ENCODE data around the gene BABAM2.

BABAM2 gene

GRCh38 chr2:28150236-28150915 lies 259.8 kb downstream of the BABAM2 start:
- no peak overlapping the region for H3K27ac ChIP-seq (ENCODE audit: low read length)
- no peak for ATAC-seq (ENCODE audit: insufficient read depth, low read depth)
- no peak for TF ChIP-seq EZH2 (IDR thresholded peaks at IDR 0.05; ENCODE audit: borderline replicate concordance, low read depth, low read length, severe bottlenecking)
- no peak for TF ChIP-seq CTCF (IDR thresholded peaks at IDR 0.05; ENCODE audit: borderline replicate concordance, extremely low read depth, low read length, poor library complexity, severe bottlenecking)
- H3K4me2 ChIP-seq (ENCODE audit: insufficient read depth, low read length), result no peak overlapping the region
- DNase-seq, result no peak
- H3K4me3 ChIP-seq (ENCODE audit: low read depth in 1 of 2, low read length in 2 of 2), result no peak overlapping the region
- no peak overlapping the region for H2AFZ ChIP-seq (ENCODE audit: low read depth, low read length)
- no peaks in the 10 kb centered on the region for H3K27me3 ChIP-seq (ENCODE audit: insufficient read depth, low read length, poor library complexity)
- no peak overlapping the region for H3K9ac ChIP-seq (ENCODE audit: low read depth, low read length)
- no peaks in the 10 kb centered on the region for H3K79me2 ChIP-seq (ENCODE audit: insufficient read depth, low read length)
- H3K9me3 ChIP-seq (ENCODE audit: insufficient read depth, low read length, severe bottlenecking), result peaks cover 16% of the 10 kb centered on the region
- peaks cover 7% of the 10 kb centered on the region; the same call in 1 of the 2 replicates for H3K36me3 ChIP-seq (ENCODE audit: insufficient read depth, low read length)
- H4K20me1 ChIP-seq (ENCODE audit: insufficient read depth, low read length), result no peaks in the 10 kb centered on the region
- no peaks in the 10 kb centered on the region for H3K4me1 ChIP-seq (ENCODE audit: insufficient read depth, low read length)

GRCh38 chr2:28150994-28151393 lies 260.5 kb downstream of the BABAM2 start:
- H3K4me1 ChIP-seq (ENCODE audit: insufficient read depth, low read length), result no peaks in the 10 kb centered on the region
- no peaks in the 10 kb centered on the region for H3K79me2 ChIP-seq (ENCODE audit: insufficient read depth, low read length)
- H2AFZ ChIP-seq (ENCODE audit: low read depth, low read length), result no peak overlapping the region
- H3K9me3 ChIP-seq (ENCODE audit: insufficient read depth, low read length, severe bottlenecking), result peaks cover 20% of the 10 kb centered on the region
- peaks cover 7% of the 10 kb centered on the region; the same call in 1 of the 2 replicates for H3K36me3 ChIP-seq (ENCODE audit: insufficient read depth, low read length)
- DNase-seq (no peak), ATAC-seq (ENCODE audit: insufficient read depth, low read depth) (no peak)
- no peak overlapping the region for H3K9ac ChIP-seq (ENCODE audit: low read depth, low read length)
- no peak overlapping the region for H3K4me2 ChIP-seq (ENCODE audit: insufficient read depth, low read length)
- no peaks in the 10 kb centered on the region for H4K20me1 ChIP-seq (ENCODE audit: insufficient read depth, low read length)
- H3K4me3 ChIP-seq (ENCODE audit: low read depth in 1 of 2, low read length in 2 of 2), result no peak overlapping the region
- H3K27ac ChIP-seq (ENCODE audit: low read length), result no peak overlapping the region
- no peaks in the 10 kb centered on the region for H3K27me3 ChIP-seq (ENCODE audit: insufficient read depth, low read length, poor library complexity)
- TF ChIP-seq EZH2 (IDR thresholded peaks at IDR 0.05; ENCODE audit: borderline replicate concordance, low read depth, low read length, severe bottlenecking) (no peak), CTCF (IDR thresholded peaks at IDR 0.05; ENCODE audit: borderline replicate concordance, extremely low read depth, low read length, poor library complexity, severe bottlenecking) (no peak)

GRCh38 chr2:28152585-28153280 lies 262.2 kb downstream of the BABAM2 start:
- DNase-seq, result no peak
- H3K4me1 ChIP-seq (ENCODE audit: insufficient read depth, low read length), result no peaks in the 10 kb centered on the region
- H3K4me2 ChIP-seq (ENCODE audit: insufficient read depth, low read length), result no peak overlapping the region
- H2AFZ ChIP-seq (ENCODE audit: low read depth, low read length), result no peak overlapping the region
- H3K9ac ChIP-seq (ENCODE audit: low read depth, low read length), result no peak overlapping the region
- no peak overlapping the region for H3K27ac ChIP-seq (ENCODE audit: low read length)
- H3K27me3 ChIP-seq (ENCODE audit: insufficient read depth, low read length, poor library complexity), result no peaks in the 10 kb centered on the region
- TF ChIP-seq EZH2 (IDR thresholded peaks at IDR 0.05; ENCODE audit: borderline replicate concordance, low read depth, low read length, severe bottlenecking) (no peak), CTCF (IDR thresholded peaks at IDR 0.05; ENCODE audit: borderline replicate concordance, extremely low read depth, low read length, poor library complexity, severe bottlenecking) (no peak)
- H3K36me3 ChIP-seq (ENCODE audit: insufficient read depth, low read length), result peaks cover 7% of the 10 kb centered on the region; the same call in 1 of the 2 replicates
- H3K9me3 ChIP-seq (ENCODE audit: insufficient read depth, low read length, severe bottlenecking), result peaks cover 20% of the 10 kb centered on the region
- no peaks in the 10 kb centered on the region for H3K79me2 ChIP-seq (ENCODE audit: insufficient read depth, low read length)
- no peak for ATAC-seq (ENCODE audit: insufficient read depth, low read depth)
- no peak overlapping the region for H3K4me3 ChIP-seq (ENCODE audit: low read depth in 1 of 2, low read length in 2 of 2)
- H4K20me1 ChIP-seq (ENCODE audit: insufficient read depth, low read length), result no peaks in the 10 kb centered on the region

Data from DND-41 (cell line).